Measurements from ENCODE around the gene AGAP1.
"Not testable (repeated sequence)": the region's sequence is repeated elsewhere in the genome, so short reads cannot be mapped to it uniquely, and the experiment has no call there.

The AGAP1 gene

DNA sequence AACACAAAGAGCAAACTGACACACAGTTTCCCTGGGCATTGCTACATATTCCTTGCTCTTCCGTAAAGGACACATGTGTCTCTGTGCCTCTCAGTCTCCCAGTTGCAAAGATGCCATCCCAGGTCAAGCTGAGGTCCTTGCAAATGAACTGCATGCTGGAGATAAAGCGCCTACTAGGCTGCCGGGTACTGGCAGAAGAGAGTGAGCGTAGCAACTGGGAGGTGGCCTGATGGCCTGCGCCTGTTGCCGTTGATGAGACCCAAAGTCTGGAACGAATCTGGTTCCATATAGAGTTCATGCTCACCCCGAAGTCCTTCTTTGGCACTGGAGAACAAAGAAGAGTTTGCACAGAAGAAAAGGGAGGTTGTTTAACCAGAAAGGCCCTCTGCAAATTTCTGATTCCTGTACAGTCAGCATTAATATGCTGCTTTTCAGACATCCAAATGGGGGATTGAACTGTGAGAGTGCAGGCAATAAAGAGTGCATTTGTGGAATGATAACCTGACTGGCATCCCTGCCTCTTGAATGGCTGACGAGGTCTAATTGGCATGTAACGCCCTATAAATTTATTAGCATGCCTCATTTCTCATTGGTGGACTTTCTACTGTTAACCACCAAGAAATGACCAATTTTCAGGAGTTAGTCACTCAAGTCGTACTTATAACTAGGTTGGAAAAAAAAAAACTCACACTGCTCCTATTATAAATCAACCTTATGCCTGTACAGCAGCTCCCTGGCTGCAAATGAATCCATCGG, 595.6 kb downstream of the AGAP1 start:
- DNase-seq: no peak

DNA sequence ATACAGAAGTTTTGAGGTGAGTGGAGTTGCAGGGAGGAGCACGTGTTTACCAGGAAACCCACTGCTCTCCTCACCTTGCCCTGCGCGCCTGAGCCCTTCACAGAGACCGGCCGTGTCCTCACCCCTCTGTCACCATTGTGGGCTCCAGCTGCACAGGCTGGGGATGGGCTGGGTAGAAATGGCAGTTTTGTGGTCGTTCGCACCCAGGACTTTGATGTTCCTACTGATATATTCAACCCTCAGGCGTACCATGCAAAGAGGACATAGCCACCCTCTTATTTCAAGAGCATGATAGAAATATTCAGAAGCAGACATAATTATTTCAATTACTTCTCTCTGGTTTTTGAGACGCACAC, 596.2 kb downstream of the AGAP1 start:
- DNase-seq: no peak

DNA sequence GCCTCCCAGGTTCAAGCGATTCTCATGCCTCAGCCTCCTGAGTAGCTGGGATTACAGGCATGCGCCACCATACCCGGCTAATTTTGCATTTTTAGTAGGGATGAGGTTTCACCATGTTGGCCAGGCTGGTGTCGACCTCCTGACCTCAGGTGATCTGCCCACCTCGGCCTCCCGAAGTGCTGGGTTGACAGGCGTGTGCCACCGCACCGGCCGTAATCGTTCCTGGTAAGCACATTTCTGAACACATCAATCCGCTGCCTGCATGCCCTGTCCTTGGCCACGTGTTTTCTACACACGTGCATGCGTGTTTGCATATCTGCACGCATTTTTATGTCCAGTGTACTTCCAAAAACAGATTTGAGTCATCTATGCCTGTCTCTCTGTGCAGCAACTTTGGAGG, 597.0 kb downstream of the AGAP1 start:
- not testable (repeated sequence) for DNase-seq

GRCh38 chr2:236092714-236093113, 598.9 kb downstream of the AGAP1 start:
- DNase-seq: no peak

DNA sequence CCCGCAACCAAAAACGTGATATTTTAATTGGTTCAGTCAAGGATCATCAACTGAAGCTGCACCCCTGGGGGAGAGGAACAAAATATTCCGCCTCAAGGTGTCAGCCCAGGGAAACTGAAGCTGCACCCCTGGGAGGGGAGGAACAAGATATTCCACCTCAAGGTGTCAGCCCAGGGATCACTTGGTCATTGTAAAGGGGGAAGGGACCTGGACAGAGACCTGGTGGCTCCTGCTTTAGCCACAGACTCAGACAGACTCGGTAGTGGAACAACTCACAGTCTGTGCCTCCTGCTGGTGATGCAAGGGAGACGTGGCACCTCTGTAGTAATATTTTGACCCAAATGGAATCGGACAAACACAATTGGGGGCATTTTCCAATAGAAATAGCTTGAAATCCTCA, 599.3 kb downstream of the AGAP1 start:
- DNase-seq: no peak

DNA sequence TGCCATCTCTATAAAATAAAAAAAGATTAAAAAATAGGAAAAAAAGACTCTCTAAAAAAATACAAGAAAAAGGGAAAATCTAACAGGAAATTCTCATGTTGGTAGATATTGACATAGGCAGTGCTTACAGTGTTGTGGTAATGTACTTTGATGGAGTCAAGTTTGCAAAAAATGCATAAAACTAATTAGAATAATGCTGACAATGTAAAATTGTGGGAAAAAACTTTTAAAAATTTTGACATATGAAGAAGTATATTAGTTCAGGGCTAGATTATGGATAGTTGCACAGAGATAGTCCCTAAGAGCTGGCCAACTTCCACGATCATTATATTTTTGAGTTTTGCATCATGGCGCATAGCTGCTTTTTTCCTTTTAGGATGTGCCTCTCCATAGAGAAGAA, 601.7 kb downstream of the AGAP1 start:
- DNase-seq: no peak

GRCh38 chr2:236101311-236101950, 607.6 kb downstream of the AGAP1 start:
- DNase-seq: no peak

DNA sequence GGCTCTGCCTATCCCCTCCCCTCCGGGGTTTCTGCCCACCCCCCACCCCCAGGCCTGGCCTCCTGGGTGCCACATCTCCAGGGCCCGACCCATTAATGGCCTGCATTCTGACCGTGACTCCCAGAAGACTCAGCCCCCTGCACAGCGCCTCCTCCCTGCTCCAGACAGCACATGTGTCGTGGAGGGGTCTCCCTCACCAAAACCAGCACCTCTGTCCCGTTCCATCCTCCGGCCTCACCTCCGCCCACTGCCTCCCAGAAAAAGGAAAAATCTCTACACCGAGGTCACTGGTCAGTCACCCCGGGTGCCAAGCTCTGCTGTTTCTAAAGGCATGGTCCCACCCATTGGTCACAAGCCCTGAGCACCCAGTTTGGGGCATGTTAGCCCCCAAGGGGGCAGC, 609.1 kb downstream of the AGAP1 start:
- no peak for DNase-seq

GRCh38 chr2:236103981-236104380, 610.1 kb downstream of the AGAP1 start:
- no peak for DNase-seq

- no peak for DNase-seq
Measured at GRCh38 chr2:236105955-236106607, 612.2 kb downstream of the AGAP1 start.

DNA sequence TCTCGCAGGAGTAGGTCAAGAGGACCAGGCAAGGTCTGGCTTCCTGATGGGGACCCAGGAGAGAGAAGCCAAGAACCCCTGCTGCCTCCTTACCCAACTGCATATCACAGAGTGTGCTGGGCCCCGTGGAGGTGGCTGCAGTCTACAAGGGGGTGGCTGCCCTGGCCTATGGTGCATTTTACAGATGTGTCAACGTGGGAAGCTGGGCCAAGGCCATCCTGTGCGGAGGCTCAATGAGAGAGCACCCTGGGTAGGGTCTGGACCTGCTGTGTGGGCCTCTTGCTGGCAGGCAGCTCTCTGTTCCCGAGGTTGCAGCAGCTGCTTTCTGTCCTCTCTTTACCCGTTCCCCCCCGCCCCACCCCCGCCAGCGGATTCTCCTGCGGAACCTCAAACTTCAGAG, 612.9 kb downstream of the AGAP1 start:
- DNase-seq: no peak

- DNase-seq: no peak
Measured at GRCh38 chr2:236107536-236107935, 613.7 kb downstream of the AGAP1 start.

DNA sequence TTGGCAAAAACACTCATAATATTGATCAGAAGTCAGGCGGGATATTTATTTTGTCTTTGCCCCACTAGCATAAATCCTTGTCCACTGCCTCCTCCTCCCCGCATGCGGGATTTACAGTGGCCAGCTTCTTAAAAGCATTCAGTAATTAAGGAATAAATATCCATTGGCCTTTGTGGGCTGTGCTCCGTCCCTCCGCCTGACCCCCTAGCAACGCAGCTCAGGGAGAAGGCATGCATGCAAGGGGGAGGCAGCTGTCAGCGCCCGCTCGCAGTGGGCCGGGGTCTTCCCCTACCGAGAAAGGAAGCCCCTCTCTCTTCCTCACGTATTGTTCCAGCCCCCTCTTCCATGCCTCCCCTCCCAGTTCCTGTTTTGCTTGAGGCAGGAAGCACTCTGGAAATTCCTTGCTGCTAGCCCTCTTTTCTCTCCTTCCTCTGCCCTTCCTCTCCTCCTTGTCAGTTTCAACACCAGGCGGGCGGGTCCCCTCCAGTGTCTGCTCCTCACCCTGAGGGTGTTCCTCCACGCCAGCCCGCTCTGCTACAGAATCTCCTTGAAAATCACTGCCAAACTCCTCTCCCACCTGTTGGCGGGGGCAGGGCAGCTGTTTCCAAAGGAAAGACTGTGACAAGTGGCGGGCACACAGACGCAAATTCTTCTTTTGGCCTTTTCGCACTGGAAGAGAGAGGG, 614.2 kb downstream of the AGAP1 start:
- no peak for DNase-seq

GRCh38 chr2:236109061-236109460, 615.2 kb downstream of the AGAP1 start:
- no peak for DNase-seq

- DNase-seq: no peak
Measured at GRCh38 chr2:236109473-236109872, 615.6 kb downstream of the AGAP1 start.

DNA sequence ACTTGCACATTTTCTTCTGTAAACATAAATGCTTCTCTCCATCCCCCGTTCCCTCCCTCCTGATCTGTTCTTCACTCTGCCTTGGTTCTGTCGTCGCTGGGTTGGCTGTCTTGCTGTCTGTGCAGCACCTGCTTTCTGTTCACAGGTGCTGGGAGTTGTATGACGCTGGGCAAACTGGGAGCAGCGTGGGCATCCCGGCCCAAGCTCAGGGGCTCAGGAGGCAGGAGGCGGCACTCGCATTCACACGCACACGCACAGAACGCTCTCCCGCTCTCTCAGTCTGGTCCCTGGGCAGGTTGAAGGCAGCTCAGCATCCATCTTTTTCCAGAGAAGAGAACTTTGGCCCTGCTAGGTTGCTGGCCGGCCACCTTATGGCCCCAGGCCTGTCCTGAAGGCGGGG, 618.6 kb downstream of the AGAP1 start:
- DNase-seq: no peak

- no peak for DNase-seq
Measured at GRCh38 chr2:236113425-236113824, 619.6 kb downstream of the AGAP1 start.

DNA sequence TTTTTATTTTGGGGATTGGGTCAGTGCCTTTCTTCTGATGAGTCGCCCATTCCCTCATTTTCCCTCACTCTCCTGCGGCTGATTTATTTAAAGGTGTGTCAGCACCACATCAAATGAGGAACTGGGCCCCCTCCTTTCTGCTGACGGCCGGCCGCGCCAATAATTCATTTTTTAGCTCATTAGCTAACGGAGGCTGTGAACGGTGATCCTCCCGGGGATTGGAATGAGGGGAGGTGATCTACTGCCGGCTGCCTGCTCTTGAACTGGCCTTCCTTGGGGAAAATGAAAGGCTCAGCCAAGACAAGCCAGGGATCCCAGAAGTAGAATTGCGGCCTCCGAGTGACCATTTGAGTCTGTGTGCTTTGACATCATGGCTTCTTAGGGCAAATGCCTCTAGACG, 620.1 kb downstream of the AGAP1 start:
- DNase-seq: no peak

- DNase-seq: no peak
Measured at GRCh38 chr2:236114959-236115358, 621.1 kb downstream of the AGAP1 start.

GRCh38 chr2:236117401-236117800, 623.6 kb downstream of the AGAP1 start:
- DNase-seq: no peak

DNA sequence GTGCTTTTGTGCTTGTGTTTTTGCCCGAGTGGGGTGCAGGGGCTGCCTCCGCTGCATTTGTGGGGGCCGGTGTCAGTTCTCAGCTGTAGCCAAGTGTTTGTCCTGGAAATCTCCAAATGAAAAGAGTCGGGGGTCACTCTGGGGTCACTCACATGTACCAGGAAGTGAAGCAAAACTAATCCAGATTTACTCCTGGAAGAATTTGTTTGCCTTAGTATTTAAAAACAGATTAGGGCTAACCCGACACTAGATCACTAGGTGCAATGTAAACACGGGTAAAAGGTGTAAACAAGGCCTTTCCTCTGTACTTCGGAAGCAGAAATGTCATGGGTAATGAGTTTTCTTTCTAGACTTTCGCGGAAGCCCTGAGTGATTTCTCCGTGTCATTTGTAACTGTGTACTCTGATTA, 624.0 kb downstream of the AGAP1 start:
- no peak for DNase-seq

- no peak for DNase-seq
Measured at GRCh38 chr2:236119003-236119402, 625.2 kb downstream of the AGAP1 start.

- no peak for DNase-seq
Measured at GRCh38 chr2:236119476-236119875, 625.6 kb downstream of the AGAP1 start.

DNA sequence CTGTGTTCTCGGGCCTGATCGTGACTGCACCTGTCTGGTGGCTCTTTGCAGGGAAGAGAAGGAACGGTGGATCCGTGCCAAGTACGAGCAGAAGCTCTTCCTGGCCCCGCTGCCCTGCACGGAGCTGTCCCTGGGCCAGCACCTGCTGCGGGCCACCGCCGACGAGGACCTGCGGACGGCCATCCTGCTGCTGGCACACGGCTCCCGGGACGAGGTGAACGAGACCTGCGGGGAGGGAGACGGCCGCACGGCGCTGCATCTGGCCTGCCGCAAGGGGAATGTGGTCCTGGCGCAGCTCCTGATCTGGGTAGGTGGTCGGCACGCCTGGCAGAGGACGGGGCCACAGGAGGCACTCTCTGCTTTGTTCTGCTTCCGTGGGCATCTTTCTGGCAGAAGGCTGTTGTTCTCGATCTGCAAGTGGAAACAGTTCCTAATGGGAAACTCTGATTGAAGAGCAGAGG, 626.3 kb downstream of the AGAP1 start:
- DNase-seq: no peak

Measured in CD4-positive, alpha-beta T cell treated with Interleukin-6 for 4 hours (primary cell).